ENCODE results near the gene CRADD.

The CRADD gene

DNA sequence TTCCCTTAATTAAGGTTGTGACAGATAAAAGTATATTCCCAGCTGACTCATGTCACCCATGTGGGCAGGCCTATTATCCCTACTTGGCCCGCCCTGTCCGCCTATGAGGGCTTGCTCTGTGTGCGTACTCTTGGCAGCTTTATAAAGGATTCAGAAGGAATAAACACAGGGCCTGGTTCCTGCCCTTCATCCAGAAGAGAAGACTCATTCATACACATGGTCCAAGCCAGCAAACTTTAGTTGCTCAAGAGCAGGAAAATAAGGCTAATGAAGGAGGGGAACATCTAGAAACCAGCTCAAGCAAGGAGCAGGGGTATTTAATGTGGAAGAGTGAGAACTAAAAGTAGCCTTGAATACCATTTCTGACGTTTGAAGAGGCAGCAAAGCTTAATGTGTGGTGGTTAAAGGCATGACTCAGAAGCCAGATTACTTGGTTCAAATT is 141.9 kb downstream of the CRADD start:
- DNase-seq: no peak

DNA sequence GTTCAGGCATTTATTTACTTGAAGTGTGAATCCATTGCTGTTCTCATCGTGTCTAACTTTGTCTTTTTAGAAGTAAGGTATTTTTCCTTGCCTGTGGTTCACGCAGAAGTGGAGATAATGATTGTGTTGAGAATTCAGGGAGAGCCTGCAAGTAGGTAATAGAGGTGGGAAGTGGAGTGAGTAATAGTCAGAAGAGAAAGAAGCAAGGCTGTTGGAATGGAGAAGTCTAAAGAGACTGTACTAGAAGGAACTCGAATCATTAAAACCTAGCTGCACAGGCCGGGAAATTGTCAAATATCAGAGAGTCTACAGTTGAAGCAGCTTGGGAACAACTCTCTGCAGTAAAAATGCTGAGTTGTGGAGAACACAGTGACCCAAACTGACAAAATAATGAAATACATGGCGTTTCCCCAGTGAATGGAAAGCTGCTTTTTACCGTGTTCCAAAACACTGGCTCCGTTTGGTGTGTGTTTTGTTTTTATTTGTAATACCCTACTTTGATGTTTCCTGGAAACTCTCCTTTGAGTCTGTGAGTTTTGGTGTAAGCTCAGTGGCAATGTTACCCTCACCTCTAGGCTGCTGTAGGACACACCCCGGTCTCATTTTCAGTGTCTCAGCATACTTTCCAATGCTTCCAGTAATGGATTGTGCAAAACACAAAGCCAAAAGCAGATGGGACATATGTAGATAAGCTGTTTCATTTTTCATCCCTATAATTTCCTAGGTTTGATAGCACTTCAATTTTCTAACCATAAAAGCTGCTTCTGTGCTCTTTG is 146.6 kb downstream of the CRADD start:
- no peak for DNase-seq

DNA sequence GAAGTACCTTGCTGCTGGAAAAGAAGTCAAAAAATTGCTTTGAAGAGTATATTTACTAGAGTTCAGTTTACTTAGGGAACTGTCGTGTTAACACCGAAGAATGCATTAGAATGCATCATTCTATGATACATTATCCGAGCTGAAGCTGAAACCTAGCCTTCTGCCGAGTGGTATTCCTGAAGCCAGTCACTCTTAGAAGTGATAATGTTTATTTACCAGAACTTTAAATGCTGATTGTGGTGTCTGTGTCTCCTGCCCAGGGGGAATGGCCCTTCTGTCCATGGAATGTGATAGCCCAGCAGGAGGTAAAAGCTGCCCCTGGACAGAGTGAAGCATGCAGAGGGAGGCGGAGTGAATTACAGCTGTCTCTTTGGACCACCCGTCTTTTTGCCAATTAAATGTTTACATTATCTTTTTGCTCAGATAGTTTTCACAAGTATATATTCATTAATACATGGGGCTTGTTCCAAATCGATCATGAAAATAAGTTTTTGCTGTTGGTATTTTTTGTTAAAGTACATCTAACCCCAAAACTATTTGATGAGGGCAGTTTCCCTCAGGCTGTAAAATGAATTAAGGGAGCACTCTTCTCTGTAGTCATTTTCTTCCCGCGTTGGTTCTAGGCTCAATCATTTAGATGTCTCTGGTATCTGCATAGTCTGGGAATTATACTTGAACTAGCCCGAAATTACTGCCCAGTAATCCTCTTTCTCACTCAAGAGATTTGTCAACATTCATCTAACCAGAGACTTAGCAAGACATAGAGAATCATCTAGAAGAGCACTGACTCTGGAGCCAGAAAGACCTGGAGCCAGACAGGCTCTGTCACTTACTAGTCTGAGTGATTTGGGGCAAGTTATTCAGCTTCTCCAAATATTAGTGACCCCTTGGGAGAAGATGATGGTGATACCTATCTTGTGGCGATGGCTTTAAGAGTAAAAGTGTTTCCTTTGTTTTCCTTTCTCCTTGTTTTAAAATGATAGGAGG is 147.6 kb downstream of the CRADD start:
- DNase-seq: no peak

DNA sequence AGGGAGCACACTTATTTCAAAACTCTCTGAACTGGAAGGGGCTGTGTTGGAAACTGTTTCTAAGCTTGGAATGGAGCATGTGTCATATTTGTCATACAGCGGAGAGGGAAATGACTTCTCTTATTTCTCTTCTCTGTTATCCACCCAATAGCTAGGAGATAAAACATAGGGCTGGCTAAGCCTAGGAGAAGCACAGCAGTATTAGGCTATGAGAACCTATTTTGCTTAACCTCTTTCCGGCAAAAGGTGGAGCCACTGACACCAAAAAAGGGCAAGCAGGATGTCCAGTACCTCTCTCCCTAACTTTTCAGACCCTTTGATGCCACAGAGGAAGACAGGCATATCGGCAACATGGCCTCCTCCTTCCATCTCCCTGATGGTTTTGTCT is 148.3 kb downstream of the CRADD start:
- DNase-seq: no peak

DNA sequence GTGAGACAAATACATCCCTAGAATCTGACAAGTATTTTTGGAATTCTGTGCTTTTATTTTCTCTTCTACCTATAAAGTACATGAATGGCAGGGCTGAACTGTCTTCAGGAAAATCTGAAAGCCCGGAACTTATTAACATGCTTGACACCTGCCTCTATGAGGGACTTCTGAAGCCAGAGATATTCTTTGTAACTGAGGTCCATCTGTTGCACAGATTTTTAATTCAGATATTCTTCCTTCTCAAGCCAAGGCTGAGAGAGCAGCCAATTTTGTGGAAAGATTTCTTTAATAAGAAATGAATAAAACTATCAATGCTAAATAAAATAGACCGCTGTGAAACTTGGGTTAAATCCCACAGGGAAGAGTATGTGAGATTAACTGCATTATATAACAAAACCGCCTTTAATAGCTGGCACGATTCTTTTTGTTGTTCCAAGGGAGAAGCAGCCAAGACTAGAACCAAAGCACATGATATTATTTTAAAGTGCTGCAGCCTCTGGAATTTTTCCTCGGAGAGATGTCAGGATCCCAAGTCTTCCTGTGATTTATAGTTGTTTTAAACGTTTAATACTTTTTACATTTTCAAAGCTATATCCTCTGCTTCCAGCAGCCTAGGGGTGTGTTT is 148.9 kb downstream of the CRADD start:
- no peak for DNase-seq

DNA sequence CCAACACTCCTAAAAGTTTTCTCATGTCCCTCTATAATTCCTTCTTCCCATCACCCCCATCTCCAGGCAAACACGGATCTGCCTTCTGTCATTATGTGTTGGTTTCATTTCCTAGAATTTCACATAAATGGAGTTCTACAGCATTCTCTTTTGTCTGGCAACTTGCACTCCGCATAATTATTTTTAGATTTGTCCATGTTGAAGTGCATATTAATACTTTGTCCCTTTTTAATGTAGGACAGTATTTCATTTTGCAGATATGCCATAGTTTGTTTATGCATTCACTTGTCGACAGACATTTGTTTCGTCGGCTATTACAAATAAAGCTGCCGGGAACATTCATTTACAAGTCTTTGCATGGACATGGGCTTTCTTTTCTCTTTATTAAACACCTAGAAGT is 150.0 kb downstream of the CRADD start:
- no peak for DNase-seq

DNA sequence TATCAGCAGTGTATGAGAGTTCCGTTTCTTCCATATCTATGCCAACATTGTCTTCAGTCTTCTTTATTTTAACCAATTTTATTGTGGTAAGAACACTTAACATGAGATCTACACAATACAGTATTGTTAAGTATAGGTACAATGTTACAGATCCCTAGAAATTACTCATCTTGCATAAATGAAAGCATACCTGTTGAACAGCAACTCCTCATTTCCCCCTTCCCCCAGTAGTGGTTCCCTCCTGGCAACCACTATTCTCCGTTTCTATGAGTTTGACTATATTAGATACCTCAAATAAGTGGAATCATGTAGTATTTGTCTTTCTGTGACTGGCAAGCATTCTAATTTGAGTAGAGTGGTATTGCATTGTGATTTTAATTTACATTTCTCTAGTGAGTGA is 150.5 kb downstream of the CRADD start:
- no peak for DNase-seq

DNA sequence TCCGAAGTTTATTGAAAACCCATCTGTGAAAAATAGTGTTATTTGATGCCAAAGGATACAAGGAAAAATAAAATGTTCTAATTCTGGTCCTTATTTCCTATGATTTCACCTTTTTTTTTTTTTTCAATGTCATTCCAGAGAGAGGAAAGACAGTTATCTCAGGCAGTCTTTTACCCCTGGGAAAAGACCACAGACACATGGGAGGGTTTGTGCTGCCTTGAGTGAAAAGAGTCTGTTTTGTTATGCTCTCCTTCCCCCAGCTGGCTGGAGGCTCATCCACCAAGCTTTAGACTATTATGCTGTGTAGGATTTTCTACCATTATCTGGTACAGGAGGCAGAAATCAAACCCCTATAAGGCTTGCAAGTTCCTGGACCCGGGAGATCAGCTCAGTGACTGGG is 151.8 kb downstream of the CRADD start:
- DNase-seq: no peak

DNA sequence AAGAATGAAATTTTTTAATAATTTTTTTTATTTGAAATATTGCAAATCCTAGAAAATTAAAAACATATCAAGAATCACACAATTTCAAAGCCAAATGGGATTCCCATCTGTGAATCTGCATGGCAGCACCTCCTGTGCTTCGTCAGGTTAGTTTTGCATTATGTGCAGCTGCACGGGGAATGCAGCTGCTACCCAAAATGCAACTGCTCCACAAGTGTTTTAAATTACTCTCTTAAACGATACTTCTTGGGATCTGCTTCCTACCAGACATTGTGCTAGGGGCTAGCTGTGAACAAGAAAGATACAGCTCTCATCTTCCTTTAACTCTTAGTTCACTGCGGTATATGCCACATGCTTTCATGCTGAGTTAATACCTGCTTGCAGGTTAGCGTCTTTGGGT is 154.2 kb downstream of the CRADD start:
- no peak for DNase-seq

DNA sequence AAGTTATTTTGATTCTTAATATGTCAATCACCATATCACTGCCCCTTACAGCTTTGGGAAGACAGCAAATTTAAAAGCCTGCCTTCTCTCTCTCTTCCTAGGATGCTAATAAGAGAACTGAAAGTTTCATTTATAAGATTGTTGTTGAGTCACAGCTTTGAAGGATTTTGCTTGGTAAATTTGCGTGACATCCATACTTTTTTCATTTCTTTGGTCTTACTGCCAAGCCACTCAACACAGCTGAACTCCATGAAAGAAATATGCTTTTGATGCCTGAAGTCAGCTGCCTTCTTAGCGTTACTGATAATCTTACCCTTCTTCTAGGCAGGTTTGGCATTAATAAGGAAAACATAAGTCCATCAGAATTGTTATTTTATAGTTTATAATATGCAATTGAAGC is 155.0 kb downstream of the CRADD start:
- no peak for DNase-seq

DNA sequence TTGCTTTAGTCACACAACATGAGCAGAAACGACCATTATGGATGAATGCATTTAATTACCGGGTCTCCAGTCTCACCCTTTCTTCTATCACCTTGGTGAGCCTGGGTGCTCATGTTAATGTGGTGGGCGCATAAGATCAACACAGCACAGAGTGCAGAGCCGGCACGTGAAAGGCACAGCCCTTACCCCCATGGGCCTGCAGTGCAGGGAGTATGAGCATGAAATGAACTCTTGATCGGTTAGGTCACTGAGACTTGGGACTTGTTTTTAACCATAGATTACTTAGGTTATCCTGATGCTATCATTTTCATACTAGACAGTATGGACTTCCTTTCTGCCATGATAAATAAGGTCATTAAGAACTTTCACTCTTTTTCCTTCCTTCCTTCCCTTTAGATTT is 156.8 kb downstream of the CRADD start:
- DNase-seq: no peak

DNA sequence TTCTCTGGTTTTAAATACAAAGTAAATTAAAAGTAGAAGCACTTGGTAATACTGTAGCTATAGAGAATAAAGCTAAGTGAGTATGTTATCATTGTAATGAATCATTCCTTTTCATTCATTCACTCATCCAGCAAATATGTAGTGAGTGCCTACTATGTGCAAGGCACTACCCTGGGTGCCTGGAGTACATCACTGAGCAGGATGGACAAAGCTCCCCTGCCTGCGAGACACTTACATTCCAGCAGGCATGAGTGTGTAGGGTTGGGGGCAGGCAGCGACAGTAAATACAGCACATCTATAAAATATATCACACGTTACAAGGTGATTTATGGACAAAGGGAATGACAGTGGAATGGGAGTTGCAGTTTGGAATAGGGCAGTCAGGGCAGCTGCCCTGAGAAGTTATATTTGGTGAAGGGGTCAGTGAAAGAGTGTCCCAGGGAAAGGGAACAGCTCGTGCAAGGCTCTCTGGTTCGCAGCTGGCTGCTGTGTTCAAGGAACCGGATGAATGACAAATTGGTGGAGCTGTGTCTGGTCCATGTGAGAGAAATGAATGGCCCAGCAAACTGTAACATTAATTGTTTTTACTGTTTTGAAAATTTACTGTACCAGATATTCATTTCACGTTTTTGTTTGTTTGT is 159.6 kb downstream of the CRADD start:
- no peak for DNase-seq

DNA sequence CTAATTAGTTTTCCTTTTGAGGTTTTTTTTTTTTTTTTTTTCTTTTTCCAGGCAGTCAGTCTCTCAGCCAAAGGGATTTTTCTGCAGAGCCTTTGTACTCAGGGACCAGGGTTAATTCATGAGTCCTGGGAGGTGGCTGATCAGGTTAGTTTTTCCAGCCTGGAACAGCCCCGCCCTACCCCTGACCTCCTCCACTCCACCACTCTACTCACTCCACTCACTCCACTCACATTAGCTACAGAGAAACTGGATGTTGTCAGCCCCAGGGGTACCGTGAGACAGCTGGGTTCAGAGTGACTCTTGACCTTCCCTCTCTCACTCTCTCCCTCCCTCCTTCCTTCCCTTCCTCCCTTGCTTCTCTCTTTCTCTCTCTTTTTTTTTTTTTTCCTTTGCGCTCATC is 161.0 kb downstream of the CRADD start:
- DNase-seq: no peak

DNA sequence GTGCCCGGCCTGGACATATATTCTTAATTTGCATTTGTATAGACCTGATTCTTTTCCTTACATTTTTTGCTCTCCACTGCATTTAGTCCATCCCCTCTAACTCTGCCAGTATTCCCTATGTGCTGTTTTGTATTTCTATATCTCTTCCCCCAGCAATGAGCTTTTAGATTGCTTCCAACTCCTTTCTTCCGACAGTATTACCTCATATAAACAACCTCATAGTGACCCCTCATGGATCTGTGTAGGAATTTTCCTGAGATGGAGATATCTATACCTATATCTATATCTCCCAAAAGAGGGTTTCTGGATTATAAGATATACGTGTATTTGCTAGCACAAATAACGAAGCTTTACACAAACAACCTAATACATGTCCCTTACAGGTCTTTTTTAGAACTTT is 161.9 kb downstream of the CRADD start:
- no peak for DNase-seq

DNA sequence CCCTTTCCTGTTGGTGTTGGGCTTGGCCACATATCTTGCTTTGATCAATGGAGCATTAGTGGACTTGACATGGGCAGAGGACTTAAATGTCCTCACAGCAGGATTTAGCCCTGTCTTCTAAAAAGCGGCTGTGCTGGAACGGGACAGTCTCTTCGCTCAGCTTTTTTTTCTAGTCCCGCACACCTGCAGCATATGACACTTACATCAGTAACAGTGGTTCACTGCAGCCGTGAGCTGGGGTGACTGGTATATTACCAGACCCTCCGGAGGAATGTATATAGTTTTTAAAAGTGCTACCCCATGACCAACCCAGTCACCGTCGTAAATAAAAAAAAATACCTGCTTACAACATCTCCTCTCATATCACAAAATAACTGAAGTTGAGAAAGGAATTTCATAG is 164.5 kb downstream of the CRADD start:
- no peak for DNase-seq

DNA sequence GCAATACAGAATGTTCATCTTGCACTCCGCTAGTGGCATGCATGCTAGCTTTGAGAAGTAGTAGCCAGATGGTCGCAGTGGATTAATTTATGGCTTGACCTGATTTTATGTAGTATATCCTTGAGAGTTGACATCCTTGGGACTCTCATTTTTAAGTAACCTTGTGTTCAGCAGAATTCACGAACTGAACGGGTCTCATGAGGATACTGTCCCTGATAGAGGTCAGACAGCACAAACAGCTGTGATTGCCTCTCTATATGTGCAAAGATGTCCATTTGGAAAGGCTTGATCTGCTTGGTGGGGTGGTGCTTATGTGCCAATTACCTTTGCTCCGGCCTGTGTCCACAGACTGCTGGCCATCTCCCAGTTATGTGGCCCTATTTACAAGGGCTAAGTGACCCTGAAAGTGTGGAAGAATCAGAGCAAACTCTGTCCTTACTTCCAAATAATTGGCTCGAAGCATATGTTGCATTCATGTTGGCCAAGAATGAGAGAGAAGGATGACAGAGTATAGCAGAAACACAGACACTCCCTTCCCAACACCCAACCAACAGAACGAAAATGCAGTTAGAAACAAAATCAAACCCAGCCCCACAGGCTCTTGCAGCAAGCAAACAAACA is 167.1 kb downstream of the CRADD start:
- no peak for DNase-seq

DNA sequence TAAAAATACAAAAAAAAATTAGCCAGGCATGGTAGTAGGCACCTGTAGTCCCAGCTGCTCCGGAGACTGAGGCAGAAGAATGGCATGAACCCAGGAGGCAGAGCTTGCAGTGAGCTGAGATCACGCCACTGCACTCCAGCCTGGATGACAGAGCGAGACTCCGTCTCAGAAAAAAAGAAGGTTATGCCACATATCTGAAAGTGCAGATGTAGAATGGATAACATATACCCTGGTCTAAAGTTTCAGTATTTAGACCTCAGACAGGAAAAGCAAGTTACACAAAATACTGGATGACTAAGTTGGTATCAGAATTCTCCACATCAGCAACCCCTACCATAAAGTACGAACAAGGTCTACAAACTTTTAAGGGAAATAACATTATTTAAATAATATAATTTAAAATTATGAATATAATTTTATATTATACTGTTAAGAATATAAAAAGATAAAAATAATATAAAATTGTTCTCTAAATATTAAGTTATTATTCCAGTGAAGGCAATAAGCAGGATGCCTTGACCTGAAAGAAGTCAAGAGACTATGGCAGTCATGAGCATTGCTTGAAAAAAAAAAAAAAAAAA is 169.9 kb downstream of the CRADD start:
- DNase-seq: no peak

DNA sequence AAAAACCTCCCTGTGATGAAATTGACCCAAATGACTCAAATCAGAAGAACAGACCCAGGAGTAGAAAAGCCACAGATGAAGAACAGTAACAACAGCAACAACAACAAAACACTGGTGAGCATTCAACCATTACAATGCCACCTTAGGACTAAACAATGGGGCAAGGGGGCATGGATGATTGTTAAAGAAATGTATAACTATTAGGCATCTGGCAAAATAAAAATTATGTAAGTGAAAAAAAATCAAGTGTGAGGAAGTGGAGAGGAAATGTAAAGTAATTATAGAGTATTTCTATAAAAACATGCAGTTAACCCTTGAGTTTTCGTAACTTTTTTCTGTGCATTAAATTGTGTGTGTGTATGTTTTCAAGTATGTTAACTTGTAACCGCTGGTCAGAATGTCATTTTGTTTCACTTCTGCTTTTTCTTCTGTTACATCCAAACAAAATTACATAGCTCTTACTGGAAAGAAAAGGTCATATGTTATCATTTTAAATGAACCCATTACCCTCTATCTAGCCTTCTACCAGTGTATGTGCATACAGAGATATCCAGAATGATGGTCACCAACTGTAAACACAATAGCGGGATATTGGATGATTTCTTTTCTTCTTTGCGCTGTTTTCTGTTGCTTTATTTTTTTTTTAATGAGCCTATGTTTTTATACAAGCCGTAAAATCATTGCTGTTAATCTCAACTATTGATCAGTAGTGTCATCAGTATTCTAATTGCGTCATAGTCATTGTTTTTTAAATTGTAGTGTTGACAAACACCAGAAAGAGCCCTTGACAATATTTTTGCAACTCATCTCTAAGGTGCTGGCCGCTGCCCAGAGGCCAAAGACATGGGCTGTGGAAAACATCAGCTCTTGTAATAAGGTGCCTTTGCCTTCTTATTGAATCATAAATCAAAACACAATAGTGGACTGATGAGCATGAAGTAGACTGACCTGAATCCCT is 170.6 kb downstream of the CRADD start:
- no peak for DNase-seq

DNA sequence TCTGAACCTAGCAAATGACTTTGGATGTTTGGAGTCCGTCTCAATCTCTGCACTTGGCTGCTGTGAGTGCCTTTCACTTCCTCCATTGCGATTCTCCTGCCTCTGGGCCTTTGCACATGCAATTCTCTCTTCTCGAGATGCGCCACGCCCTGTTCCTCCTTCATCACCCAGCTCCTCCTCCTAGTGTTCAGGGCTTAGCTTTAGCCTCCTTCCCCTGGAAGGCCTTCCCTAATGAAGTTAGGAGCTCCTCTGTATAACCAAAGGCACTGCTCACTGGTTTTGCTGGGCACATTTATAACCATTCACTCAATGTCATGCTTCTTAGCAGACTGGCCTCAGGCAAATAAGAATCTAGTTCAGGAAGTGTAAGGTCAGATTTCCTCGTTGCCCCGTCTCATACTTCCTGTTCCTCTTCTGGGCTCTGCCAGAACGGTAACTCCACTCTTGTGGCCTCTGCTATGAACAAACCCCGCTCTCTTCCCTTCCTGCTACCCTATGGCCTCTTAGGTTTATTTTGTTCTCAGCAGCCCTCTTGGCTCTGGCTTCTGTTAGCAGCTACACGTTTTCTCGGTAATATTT is 171.4 kb downstream of the CRADD start:
- DNase-seq: no peak

DNA sequence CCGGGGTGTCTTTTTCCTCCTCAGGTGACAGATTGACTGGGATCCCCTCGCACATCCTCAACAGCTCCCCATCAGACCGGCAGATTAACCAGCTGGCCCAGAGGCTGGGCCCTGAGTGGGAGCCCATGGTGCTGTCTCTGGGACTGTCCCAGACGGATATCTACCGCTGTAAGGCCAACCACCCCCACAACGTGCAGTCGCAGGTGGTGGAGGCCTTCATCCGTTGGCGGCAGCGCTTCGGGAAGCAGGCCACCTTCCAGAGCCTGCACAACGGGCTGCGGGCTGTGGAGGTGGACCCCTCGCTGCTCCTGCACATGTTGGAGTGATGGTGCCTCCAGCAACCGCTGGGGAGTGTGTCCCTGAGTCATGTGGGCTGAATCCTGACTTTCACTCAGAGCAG is 172.8 kb downstream of the CRADD start:
- no peak for DNase-seq
